Ureter (tissue), 1 donor: ENCODE results near the gene ALG1L2. TPM values are rescaled to one million over a fixed set of nuclear protein-coding genes. Genes with fewer than 3 reads are reported as not detected.
"Not testable (repeated sequence)": the region's sequence is repeated elsewhere in the genome, so short reads cannot be mapped to it uniquely, and the experiment has no call there.

Experiments used
- DNase-seq: peaks from one replicate; pipeline ENCODE4 v3.0.0-alpha.2; 2020; ENCODE audit warnings: low spot score
- total RNA-seq: library from RNA; stranded (reverse); gene quantifications from one replicate; pipeline ENCODE4 v1.2.4, GENCODE V29; 2023
- donor health status: DM: yes; HTN: yes; CAD: no.

The ALG1L2 gene
- total RNA-seq, 1 donor from 2014 or later = 0.99 TPM

DNA sequence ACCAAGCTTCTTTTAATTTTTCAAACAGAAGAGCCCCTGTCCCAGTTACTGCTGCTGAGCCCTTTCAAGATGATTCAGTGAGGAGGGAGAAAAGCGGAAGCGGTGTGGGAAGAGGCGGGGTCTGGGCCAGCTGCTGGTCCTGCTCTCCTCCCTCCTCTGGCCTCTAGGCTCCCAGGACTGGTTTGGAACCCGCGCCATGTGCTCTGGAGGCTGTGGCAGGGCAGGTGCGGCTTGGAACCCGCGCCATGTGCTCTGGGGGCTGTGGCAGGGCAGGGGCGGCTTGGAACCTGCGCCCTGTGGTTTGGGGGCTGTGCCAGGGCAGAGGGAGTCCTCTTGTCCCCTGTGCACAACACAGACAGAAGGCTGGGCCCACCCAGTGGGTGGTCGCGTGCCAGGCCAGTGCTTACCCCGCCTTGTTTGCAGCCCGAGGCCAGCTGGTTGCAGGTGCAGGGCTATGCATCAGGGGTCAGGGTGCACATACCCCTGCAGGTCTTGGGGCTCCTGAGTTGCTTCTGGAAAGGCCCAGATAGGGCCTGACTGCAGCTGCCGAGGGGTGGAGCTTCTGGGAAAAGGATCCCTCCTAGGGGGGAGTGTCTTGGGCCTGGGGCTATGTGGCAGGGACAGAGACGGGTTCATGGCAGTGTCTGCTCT is 12.2 kb downstream of the ALG1L2 start:
- no peak for DNase-seq

DNA sequence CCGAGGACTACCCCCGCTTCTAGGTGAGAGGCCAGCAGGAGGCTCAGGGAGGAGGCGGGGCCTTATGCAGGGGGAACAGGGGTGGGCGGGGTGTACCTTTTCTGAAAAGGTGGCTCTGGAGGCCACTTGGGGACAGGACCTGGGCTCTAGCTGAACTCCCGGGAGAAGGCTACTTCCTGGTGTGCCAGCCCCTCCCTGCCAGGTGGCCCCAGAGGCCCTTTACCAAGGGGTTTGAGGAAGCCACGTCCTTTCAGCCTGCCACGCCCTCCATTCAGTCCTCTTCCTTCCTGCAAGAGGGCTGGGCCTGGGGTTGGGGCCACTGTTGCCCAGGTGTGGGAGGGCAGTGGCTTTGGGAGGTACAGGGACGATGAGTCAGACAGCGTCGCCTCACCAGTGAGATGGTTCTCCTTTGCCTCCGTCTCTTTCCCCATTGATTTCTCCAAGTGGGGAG is 12.9 kb downstream of the ALG1L2 start:
- DNase-seq = peak; percentile 78

DNA sequence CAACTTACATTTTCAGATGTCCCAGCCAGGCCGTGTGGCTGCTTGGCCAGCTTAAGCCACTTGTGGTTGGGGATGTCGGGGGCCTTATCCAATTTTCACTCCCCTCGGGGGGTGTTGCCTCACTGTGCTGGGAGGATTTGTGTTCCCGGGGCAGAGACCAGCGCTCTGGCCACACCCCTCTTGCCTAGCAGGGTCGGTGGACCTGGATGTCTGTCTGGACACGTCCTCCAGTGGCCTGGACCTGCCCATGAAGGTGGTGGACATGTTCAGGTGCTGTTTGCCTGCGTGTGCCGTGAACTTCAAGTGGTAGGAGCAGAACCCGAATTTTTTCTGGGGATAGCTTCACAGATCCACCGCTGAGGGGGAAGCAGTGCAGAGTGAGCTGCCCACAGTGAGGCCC is 14.2 kb downstream of the ALG1L2 start:
- not testable (repeated sequence) for DNase-seq

DNA sequence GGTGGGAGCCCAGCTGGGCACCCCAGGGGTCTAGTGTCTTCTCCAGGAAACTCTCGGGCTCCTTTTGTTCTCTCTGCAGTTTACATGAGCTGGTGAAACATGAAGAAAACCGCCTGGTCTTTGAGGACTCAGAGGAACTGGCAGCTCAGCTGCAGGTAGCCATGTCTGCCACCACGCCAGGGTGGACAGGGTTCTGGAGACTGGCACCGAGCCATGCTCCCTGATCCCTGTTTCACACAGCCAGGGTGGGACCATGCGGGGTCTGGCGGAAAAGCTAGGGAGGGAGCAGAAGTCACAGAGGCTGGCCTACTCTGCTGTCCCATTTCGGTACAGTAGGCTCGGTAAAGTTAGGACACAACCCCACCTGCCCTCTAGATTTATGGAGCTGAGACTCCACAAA is 15.5 kb downstream of the ALG1L2 start:
- not testable (repeated sequence) for DNase-seq

DNA sequence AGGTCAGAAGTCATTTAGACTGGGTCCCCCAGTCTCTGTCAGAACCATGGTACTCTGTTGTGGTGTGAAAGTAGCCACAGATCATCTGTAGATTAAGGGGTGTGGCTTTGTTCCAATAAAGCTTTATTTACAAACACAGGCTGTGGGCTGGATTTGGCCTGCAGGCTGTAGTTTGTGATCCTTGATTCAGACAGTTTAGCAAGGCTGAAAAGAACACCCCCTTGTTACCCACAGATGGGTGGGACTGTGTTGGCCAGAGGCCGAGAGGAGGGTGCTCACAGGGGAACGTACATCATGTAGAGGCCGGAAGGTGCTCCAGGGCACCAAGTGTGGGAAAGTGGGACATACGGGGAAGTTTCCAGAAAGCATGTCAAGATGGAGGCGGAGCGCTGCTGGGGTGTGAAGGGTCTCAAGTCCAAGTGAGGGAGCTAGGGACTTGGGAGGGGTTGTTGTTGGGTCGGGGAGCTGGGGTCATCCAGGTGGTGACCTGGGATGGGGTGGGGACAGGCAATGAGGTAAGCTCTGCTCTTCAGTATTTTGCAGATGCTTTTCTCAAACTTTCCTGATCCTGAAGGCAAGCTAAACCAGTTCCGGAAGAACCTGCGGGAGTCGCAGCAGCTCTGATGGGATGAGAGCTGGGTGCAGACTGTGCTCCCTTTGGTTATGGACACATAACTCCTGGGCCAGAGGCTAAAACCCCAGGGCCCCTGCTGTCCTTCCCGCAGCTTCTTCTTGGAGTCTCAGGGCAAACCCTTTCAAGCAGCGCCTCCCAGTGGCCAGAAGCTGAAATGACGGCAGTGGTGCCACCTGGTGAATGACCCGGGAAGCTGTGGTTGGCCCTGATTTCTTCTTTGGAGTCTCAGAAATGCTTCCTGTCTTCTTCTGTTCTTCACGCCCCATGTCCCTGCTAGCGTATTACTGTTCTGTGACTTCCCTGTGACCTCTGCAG is 16.3 kb downstream of the ALG1L2 start:
- DNase-seq = not testable (repeated sequence)

DNA sequence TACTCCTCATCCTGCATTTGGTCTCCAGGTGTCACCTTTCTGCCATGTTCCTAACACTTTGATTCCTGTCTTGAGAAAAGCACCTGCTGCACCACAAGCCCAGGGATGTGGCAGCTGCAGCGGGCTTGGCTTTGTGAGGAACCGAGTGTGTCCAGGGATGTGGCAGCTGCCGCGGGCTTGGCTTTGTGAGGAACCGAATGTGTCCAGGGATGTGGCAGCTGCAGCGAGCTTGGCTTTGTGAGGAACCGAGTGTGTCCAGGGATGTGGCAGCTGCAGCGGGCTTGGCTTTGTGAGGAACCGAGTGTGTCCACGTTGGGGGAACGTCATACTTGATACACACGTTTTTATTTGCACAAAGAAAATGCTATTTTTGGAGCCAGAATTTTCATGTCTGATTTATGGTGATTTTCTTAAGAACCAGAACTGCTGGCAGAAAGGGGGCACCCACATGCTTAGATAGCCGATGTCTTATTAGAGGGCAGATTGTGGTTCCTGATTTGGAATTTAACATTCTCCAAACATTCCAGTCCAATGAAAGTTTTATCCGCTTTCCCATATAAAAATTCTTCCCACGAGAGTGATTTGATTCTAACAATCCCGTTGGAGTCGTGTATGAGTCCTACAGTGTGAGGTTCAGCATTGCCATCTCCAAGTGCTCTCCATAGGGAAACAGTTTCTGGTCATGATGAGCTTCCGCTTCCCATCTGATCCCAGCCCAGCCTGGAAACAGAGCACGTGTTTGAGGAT is 17.2 kb downstream of the ALG1L2 start:
- not testable (repeated sequence) for DNase-seq

DNA sequence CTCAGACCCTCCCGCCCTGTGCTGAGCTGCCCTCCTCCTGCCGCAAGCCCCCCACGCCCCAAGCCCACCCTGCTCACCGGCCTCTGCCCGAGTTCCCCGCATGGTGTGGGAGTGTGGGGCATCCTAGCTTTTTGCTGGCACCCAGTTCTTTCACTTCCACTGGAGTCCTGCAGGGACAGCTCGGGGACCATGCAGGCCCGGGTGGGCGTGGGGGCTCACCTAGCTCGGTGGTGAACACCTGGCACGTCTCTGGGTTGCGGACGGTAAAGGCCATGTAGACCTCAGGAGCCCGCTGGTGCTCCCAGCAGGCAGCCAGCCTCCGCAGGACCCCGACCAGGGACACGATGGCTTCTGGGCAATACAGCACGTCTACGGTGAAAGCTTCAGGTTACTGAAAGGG is 20.9 kb downstream of the ALG1L2 start:
- DNase-seq = not testable (repeated sequence)

DNA sequence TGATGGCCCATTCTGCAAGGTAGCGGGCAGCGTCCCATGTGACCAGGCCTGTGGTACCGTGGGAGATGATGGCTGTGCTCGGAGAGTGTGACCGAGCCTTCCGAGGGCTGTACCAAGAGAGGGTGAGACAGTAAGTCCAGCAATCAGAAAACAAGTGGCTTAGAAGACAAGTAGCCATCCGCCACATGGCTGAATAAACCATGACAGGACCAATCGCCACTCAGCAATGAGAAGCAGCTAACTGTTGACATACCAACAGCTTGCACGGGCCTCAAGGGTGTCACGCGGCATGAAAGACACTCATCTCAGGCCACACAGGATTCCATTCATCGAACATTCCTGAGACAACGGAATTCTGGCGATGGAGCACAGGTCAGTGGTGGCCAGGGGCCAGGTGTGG is 22.6 kb downstream of the ALG1L2 start:
- DNase-seq = not testable (repeated sequence)

DNA sequence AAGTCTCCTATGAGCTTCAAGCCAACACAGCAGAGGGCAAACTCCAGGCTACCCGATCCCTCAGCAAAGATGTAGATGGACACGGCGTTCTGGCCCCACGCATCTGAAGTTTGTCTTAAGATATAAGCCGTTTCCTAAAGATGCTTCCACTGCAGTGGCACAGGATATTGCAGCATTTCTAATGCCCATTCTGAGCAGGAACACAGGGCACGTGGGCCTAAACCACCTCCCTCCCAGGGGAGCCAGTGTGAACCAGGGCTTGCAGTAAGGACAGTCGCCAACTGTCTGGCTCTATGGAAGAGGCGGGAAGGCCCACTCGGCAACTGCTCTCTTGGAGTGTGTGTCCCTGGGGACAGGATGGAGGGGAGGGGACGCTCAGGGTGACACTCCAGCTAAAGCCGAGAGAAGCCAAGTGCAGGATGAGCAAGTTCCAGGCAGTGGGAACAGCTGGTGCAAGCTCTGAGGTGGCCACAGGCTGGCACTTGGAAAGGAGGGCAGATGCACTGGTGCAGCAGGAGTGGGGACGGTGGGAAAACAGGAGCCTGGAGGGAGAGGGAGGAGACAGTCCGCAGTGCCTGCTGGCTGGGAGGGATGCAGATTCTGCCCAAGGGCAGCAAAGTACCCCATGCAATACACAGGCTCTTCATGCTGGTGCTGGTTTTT is 25.8 kb downstream of the ALG1L2 start:
- DNase-seq = not testable (repeated sequence)

DNA sequence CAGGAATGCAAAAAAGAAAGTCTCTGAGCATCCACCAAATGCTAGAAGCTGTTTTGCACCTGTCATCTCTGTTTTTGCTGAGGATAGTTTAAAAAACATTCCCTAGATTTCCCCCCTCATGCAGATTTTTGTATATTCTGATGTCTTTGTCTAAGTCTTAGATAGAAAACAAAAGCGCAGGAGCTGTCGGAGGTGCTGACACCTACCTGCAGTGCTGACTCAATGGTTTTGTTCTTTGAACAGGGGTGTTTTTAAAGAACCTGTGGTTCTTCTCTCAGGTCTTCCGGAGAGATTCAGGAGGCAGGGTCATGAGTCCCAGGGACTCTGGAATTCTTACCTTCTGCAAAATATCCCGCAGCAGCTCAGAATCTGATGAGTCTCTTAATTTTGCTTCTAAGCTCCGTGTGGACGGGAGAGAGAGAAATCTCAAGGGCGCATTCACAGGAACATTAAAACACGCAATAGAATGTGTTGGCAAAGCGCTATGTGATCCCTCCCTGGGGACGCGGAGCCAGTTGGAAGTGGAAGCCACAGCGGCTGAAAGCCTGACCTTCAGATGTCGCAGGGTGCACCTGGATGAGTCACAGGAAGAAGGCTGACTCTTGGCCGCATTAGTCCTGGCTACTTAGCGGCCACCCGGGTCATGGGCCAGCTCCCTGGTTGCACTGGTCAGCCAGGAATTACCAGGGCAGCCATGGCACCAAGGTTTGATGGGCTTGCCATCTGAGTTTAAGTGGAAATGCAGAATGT is 27.4 kb downstream of the ALG1L2 start:
- DNase-seq = not testable (repeated sequence)

DNA sequence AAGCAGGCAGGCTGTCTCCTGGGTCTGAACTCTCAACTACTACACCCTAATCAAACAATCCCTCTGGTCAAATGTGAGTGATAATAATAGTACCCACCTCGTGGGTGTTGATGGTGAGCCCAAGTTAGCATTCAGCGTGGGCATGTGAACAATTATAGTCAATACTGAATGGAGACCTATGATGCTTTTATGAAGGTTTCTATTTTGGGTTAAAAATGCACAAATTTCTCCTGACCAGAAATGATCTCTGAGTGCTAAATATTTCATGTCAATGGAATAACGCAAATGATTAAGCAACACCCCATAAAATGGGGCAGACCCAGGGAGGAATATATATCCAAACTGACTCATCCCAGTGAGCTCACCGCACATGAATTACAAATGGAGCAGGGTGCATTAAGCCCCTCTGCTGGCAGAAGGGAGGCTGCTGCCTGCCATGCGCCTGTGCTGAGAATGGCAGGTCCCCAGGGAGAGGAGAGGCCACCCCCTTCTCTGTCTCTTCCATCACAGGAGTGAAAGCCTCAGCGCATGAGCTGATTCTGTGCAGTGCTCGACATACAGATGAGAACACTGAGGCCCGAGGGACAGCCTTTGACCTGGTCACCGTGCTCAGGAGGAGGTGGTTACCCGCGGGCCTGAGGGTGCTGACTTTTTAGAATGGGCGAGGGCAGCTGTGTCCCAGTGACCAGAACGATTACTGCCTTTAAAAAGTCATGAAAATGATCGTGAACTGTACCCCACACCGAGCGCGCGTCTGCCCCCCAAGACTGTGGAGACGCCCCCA is 28.9 kb downstream of the ALG1L2 start:
- DNase-seq = not testable (repeated sequence)

DNA sequence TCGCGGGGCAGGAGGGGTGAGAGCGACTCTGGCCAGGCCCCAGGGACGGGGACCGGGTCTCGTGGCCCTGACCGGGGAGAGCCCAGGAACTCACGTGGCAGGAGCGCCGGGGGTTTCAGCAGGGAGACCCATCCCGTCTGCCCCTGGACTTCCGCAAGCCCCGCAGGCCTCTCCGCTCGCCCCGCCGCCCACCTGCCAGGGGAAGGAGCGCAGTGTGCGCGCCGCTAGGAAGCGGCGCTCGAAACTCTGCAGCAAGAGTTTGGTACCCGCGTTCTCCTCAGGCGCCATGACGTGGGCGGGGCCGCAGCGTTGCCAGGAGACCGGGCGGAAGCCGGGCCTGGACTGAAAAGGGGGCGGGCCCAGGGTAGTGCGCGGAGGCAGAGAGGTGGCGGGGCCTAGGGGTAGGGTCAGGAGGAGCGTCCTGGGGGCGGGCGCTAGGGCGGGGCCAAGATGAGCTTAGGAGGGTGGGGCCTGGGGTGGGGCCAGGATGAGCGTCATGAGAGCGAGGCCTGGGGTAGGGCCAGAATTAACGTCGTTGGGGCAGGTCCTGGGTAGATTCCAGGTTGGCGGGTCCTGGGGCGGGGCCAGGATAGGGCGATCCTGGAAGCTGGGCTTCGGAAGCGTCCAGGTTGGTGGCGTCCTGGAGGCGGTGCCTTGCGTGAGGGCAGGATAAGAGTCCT is 29.7 kb downstream of the ALG1L2 start:
- peak; percentile 98 for DNase-seq

DNA sequence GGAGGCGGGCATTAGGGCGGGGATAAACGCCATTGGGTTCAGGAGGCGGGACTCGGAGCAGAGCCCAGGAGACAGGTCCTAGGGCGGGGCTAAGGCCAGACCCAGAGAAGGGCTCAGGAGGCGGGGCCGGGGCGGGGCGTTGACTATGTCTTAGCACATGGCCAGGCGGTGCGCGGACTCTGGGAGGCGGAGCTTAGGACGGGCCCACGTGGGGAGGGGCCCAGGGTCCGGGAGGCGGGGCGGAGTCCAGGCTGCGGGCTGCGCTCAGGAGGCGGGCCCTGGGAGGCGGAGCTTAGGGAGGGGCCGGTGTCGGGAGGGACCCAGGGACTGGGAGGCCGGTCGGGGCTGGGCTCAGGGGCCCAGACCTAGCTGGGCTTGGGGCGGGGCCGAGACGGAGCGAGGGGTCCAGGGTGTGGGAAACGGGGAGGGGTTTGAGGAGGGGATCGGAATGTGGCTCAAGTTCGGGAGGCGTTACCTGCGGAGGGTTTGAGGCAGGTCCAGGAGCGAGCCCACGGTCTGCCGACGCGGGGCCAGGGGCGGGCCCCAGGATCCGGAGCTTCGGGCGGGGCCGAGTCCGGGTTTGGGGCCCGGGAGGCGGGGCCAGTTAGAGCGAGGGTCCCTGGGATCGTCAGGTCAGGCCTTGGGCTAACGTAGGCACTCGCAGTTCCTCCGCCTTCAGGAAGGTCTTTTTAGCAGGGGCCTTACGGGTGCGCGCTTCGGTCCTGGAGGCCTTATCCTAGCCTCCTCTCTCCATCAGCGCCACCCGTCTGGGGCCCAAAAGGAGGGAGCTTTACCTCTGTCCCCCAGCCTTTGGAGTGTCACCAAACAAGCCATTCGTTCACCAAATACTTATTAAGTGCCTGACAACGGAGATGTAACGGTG is 30.5 kb downstream of the ALG1L2 start:
- peak; percentile 100 for DNase-seq

DNA sequence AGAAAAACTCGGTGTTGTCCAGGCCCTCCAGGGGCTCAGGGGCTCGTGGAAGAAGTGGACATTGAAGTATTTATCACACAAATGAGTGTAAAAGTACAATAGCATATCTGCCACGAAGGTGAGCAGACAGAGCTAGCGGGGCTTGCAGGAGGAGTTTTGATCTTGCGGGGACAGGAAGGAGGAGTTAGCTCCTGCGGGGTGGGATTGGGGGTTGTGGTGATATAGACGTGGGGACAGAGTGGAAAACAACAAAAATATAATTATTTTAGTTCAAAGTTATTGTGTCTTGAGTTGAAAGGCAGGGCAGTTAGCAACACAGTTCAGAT is 31.1 kb downstream of the ALG1L2 start:
- DNase-seq = not testable (repeated sequence)

DNA sequence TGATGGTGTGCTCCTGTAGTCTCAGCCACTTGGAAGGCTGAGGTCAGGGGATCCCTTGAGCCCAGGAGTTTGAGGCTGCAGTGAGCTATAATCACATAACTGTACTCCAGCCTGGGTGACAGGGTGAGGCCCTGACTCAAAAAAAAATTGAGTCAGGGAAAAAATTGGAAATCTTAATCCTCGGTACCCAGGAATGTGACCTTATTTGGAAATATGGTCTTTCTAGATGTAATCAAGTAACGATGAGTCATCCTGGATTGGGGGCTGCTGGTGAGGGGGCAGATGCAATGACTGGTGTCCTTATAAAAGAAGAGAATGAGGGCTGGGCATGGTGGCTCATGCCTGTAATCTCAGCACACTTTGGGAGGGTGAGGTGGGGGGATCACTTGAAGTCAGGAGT is 33.8 kb downstream of the ALG1L2 start:
- DNase-seq = not testable (repeated sequence)

DNA sequence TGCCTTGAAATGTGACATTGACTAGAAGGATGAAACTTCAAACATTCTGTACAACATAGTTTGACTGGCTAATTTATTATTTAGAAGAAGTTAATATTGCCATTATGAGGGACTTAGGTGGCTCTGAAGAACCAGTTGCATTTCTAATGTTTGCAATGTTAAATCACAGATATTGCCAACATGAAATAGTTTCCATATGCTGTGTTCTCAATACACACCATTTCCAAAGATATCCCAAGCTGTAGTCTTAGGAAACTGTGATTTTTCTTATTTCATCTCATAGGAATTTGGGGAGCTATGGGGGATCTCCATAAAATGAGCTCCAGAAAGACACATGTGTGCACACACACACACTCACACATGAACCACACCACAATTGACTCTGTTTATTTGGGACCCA is 36.3 kb downstream of the ALG1L2 start:
- no peak for DNase-seq

DNA sequence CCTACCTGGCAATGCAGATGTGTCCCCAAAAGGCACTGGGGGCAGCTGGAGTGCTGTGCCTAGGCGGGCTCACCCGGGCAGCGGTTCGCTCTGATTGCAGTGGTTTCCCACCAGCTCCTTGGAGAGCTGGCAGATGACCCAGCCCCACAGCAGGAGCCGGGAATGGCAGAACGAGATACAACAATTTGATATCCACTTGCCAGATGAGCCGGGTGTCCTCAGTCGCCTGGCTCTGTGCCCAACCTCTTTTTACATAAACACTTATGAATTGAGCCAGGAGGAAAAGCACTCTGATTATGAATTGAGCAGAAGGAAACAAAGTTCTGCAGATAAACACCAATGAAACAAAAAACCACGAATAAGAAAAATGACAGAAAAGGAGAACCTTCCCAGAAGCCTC is 38.2 kb downstream of the ALG1L2 start:
- DNase-seq = not testable (repeated sequence)

DNA sequence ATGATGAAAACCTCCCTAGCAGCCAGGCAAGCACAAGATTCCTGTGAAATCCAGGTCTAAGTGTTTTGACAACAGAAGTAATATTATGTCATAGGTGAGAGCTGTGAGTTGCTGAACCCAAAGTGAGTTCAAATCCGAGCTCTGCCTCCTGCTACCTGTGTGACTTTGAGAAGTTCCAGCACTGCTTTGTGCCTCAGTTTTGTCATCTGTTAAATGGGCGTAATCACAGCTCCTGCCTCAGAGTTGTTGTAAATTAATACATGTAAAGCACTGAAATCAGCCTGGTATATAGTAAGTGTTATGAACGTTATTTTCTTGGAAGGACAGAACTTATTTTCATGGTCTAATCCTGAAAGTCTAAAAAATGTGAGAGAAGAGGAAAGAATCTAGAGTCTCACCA is 38.7 kb downstream of the ALG1L2 start:
- DNase-seq = not testable (repeated sequence)
